Stimulated activated CD8-positive, alpha-beta memory T cell treated with anti-CD3 and anti-CD28 coated beads, Interleukin-12 subunit alpha, Interleukin-12 subunit beta, amount 100 ng/mL, for 1 hour (primary cell): ENCODE data around the gene RAB38.

Source experiments
- DNase-seq: peaks from one replicate; pipeline ENCODE4 v3.0.0-alpha.2; 2020; ENCODE audit warnings: low read depth

The RAB38 gene

DNA sequence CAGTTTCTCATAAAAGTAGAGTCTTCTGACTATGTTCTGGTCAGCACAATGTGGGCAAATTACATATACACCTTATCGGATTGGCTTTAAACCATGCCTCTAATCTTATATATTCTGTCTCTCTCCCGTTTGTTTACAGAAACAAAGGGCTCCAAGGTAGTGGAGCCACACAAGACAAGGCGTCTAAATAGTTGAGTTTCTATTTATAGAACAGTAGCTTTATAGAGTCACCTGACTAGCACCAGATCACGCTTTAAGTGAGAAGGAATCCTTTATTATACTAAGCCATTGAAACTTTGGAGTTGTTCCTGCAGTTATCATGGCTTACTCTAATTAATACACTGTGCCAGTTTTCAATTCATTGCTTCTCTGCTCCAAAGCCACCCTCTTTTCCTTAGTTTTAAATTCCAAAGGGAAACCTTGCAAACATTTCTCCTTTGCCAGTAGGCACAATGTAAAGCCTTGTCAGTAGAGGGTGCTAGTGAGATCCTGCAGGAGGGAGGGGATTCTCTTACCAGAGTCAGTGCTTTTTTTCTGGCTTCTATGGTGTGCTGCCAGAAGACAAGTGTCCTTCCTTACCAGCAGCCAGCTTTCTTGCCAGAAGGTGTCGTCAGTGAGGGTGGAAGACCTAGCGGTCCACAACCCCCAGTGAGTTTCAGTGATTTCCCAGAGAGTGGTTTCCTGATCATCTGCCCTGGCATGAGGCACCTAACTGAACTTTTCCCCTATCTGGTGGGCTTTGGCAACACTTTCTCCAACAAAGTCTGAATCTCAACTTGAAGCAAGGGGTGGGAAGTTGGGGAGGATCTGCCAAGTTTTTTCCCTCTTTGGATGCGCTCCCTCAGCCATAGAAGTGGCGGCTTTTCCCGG is 71.7 kb downstream of the RAB38 start:
- no peak for DNase-seq

- no peak for DNase-seq
These were observed 72.7 kb downstream of the RAB38 start for GRCh38 chr11:88102598-88102934.

DNA sequence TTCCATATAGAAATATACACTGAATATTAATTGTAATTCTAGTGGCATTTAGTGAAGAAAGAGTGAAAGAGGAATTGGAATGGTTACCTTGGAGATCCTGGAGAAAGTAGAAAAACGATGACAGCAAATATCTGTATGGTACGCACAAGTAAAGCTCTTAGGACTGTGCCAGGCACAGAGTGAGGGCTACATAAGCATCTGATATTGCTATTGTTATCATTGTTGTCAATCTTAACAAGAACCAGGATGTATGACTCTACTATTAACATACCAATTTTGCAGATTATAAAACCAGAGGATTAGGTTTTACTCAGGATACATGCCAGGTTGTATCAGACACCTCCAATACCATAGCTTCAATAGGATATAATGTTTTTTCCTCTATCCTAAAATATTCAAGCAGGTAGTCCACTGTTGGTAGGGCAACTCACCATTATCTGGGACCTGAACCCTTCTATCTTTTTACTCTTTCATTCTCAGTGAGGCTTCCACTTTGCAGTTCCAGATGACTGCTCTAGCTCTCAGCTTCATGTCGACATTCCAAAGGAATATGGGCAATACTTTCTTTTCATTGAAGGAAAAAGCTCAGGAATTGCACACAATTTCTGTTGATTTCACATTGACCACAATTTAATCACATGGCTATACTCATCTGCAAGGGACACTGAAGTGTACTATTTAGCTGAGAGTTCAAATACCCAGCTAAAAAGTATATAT is 73.2 kb downstream of the RAB38 start:
- no peak for DNase-seq

GRCh38 chr11:88100151-88100550 is 75.1 kb downstream of the RAB38 start:
- no peak for DNase-seq

- DNase-seq = no peak
These were observed 77.0 kb downstream of the RAB38 start for GRCh38 chr11:88098289-88098688.

- DNase-seq = no peak
These were observed 86.1 kb downstream of the RAB38 start for GRCh38 chr11:88089134-88089533.

- DNase-seq = no peak
These were observed 87.9 kb downstream of the RAB38 start for GRCh38 chr11:88087337-88087736.

- DNase-seq = no peak
These were observed 88.9 kb downstream of the RAB38 start for GRCh38 chr11:88086297-88086696.

DNA sequence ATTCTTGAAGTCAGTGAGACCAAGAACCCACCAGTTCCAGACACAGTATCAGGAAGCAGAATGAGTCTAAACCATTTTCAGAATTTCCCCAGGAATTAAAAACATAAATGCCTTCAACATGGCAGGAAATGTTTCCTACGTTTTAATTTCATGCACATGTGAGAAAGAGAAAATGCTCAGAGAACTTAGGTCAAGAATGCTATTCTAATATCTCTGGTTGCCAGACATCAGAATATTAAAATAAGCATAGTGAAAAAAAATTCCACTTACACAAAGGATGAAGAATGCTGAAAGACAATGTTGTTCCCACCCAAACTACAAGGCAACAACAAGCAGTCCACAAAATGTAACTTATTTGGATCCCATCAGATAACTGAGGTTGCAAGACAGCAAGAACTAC is 104.8 kb downstream of the RAB38 start:
- no peak for DNase-seq

- DNase-seq = no peak
These were observed 106.2 kb downstream of the RAB38 start for GRCh38 chr11:88068848-88069554.

DNA sequence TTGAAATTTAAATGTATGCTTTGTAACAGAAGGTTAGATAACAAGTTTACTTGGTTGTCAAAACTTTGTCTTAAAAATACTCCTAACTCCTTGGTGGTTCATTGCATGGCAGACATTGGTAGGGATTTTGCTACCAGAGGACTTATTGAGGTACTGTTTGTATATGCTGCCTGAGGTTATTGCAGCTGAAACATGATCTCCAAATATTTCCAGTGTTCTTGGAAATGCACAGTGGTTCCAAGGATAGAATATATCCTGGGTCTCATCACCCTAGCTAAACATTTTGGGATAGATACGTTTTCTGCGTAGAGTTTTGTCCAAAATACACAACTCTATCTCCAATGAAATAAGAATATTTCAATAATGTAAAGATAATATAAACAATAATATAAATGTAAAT is 109.2 kb downstream of the RAB38 start:
- DNase-seq = no peak

DNA sequence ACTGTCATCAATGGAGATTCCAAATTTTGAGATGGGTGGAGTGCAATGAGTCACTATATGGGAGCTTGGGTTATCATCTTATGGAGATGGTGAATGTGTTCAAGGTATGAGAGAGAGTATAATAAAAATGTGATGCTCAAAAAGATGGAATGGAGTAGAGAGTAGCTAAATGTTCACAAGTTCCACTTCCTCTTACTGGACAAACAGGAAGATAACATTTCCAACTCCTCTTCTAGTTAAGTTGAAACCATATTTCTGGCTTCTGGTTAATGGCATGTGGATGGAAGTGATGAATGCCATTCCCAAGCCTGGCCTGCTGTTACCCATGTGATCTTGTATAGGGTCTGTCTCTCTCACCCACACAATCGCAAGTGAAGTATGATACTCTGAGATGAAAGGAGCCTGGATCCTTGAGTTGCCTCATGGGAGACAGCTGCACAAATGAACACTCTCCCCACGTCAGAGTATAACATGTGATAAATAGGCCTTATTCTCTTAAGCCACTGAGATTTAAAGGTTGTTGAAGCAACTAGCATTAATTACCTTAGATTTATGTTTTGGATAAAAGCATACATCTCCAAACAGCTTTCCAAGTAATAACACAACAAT is 111.0 kb downstream of the RAB38 start:
- DNase-seq = no peak
